ENCODE data around the gene TMEM54. TPM values are rescaled to one million over a fixed set of nuclear protein-coding genes. Genes with fewer than 3 reads are reported as not detected.

The TMEM54 gene
- total and polyA plus RNA-seq, 10 of the 15 experiments (the other 5 are each of a cell fraction or from before 2014, with no cell fraction given) = 0.07 to 0.94 (median 0.56) TPM; not detected in 1

DNA sequence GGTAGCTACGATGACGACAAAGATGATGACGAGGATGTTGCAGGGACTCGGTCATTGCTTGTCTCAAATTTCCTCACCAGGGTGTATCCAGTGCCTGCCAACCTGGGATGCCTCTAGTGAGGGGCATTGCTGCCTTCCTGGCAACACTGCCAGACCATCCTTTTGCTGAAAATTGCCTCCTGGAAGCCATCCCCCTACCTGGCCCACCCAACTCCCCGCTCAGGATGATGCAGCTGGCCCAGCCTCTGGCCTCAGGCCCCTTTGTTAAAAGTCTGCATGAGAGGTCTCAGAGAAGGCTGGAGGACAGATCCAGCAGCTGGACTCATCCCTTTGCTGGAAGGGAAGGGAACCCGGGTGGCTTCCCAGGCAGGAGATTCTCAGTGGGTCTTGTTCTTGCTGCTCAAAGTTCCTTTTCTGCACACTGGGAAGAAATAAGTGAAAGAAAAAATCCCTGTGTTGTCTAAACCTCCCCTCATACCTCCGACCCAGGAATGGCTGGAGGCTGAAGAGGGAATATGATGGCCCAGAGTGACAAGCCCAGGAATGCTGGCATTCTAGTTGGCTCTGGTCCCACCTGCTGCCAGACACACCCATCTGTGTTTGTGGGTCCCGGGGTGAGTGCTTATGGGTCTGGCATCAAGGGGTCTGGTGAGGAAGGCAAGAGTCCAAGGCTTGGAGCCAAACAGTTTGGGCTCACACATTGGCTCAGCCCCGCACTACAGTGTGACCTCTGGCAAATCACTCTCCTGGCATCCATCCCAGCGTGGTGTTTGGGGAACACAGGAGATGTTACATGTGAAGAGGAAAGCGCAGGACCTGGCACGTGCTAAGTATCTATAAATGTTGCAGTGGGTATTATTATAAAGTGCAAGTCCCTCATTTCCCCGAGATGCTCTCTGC, 23.7 kb downstream of the TMEM54 start (continued):
- TF ChIP-seq, protein P1, sequence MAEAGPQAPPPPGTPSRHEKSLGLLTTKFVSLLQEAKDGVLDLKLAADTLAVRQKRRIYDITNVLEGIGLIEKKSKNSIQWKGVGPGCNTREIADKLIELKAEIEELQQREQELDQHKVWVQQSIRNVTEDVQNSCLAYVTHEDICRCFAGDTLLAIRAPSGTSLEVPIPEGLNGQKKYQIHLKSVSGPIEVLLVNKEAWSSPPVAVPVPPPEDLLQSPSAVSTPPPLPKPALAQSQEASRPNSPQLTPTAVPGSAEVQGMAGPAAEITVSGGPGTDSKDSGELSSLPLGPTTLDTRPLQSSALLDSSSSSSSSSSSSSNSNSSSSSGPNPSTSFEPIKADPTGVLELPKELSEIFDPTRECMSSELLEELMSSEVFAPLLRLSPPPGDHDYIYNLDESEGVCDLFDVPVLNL (IDR thresholded peaks at IDR 0.05; ENCODE audit: low read depth, low read length) = no peak
- TF ChIP-seq, protein P2, sequence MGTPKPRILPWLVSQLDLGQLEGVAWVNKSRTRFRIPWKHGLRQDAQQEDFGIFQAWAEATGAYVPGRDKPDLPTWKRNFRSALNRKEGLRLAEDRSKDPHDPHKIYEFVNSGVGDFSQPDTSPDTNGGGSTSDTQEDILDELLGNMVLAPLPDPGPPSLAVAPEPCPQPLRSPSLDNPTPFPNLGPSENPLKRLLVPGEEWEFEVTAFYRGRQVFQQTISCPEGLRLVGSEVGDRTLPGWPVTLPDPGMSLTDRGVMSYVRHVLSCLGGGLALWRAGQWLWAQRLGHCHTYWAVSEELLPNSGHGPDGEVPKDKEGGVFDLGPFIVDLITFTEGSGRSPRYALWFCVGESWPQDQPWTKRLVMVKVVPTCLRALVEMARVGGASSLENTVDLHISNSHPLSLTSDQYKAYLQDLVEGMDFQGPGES (IDR thresholded peaks at IDR 0.05) = no peak

GRCh38 chr1:32876341-32877210, 24.6 kb downstream of the TMEM54 start:
- 0 out of 2 replicates have a peak overlapping the region, but pooled peaks have one; percentile 48 for H3K4me2 ChIP-seq (ENCODE audit: control insufficient read depth, insufficient read depth)
- no TSS peak for BruUV-seq (replicated peaks)
- TF ChIP-seq RBBP5 (conservative IDR thresholded peaks at IDR 0.05) (no peak), NR2C1 (IDR thresholded peaks at IDR 0.05) (no peak), RAD21 (IDR thresholded peaks at IDR 0.05; ENCODE audit: insufficient read depth, low read depth, low read length) (peak; percentile 51; the same call in 1 of the 2 replicates)
- TF ChIP-seq, protein P3, sequence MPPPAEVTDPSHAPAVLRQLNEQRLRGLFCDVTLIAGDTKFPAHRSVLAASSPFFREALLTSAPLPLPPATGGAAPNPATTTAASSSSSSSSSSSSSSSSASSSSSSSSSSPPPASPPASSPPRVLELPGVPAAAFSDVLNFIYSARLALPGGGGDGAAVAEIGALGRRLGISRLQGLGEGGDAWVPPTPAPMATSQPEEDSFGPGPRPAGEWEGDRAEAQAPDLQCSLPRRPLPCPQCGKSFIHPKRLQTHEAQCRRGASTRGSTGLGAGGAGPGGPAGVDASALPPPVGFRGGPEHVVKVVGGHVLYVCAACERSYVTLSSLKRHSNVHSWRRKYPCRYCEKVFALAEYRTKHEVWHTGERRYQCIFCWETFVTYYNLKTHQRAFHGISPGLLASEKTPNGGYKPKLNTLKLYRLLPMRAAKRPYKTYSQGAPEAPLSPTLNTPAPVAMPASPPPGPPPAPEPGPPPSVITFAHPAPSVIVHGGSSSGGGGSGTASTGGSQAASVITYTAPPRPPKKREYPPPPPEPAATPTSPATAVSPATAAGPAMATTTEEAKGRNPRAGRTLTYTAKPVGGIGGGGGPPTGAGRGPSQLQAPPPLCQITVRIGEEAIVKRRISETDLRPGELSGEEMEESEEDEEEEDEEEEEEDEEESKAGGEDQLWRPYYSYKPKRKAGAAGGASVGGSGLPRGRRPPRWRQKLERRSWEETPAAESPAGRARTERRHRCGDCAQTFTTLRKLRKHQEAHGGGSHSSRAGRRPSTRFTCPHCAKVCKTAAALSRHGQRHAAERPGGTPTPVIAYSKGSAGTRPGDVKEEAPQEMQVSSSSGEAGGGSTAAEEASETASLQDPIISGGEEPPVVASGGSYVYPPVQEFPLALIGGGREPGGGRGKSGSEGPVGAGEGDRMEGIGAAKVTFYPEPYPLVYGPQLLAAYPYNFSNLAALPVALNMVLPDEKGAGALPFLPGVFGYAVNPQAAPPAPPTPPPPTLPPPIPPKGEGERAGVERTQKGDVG (CRISPR knock-in tag; IDR thresholded peaks at IDR 0.05) = no peak
- TF ChIP-seq, protein P4, sequence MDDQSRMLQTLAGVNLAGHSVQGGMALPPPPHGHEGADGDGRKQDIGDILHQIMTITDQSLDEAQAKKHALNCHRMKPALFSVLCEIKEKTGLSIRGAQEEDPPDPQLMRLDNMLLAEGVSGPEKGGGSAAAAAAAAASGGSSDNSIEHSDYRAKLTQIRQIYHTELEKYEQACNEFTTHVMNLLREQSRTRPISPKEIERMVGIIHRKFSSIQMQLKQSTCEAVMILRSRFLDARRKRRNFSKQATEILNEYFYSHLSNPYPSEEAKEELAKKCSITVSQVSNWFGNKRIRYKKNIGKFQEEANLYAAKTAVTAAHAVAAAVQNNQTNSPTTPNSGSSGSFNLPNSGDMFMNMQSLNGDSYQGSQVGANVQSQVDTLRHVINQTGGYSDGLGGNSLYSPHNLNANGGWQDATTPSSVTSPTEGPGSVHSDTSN (IDR thresholded peaks at IDR 0.05; ENCODE audit: insufficient replicate concordance, low read depth, low read length) = no peak

More at GRCh38 chr1:32876341-32877210, 24.6 kb downstream of the TMEM54 start:
- Histone ChIP-seq H3K79me2 (ENCODE audit: control insufficient read depth, insufficient read depth, low read length) (no peaks in the 10 kb centered on the region), H3K36me3 (ENCODE audit: control insufficient read depth in 2 of 2, insufficient read depth in 2 of 2, low read length in 1 of 2) (no peaks in the 10 kb centered on the region), H3K27me3 (replicated peaks in 1 of 2; ENCODE audit: control insufficient read depth in 2 of 2, insufficient read depth in 2 of 2, low read length in 1 of 2) (peaks cover 5% of the 10 kb centered on the region in 2 experiments; a peak in 2 of 4 replicates), H3K9me3 (replicated peaks; ENCODE audit: control insufficient read depth, insufficient read depth, low read length) (no peaks in the 10 kb centered on the region), H3K9ac (ENCODE audit: control insufficient read depth, insufficient read depth, low read length) (no peak overlapping the region), H3K4me3 (no peak overlapping the region), H4K20me1 (ENCODE audit: control insufficient read depth, insufficient read depth) (no peaks in the 10 kb centered on the region), H2AFZ (ENCODE audit: control insufficient read depth, low read depth, low read length) (peak overlapping the region; percentile 47; the same call in 1 of the 2 replicates), H3K4me1 (ENCODE audit: control insufficient read depth, insufficient read depth, low read length) (peaks cover 10% of the 10 kb centered on the region), H3K27ac (ENCODE audit: control insufficient read depth, insufficient read depth) (no peak overlapping the region)
- ChIA-PET RAD21 (ENCODE audit: unreplicated experiment) (interaction anchor here (0.6 to 3.1 kb wide), 11 partner anchors 16 to 356 kb away, joined by 3 to 17 read pairs (median 3); partner anchors contain the start of gene AZIN2), SMC1A (ENCODE audit: uncharacterized antibody, unreplicated experiment) (interaction anchor here (0.6 to 3.5 kb wide), 16 partner anchors 9 to 356 kb away, joined by 3 to 16 read pairs (median 4); no protein-coding TSS in a partner anchor), CTCF (interaction anchor here (0.6 to 3.5 kb wide), 38 partner anchors 11 to 358 kb away, joined by 3 to 57 read pairs (median 5); partner anchors contain the start of genes AZIN2 and TRIM62), POLR2A (interaction anchor here (0.6 to 0.9 kb wide), 5 partner anchors 14 to 578 kb away, joined by 3 read pairs; no protein-coding TSS in a partner anchor)
- WGBS (ENCODE audit: insufficient coverage, insufficient replicate concordance, low lambda C conversion rate, missing lambda C conversion rate) = 20% methylated on average over 16 of the region's 16 CpGs
- FAIRE-seq (peak; percentile 59), DNase-seq (ENCODE audit: low read depth, low spot score) (no peak), ATAC-seq (peak; percentile 90)
- intact Hi-C loops (cut with micrococcal nuclease; ENCODE audit: unreplicated experiment) (loop anchor here (1.0 to 10.0 kb wide), 2 partner anchors 210 to 352 kb away; no protein-coding TSS in a partner anchor), in situ Hi-C loops (cut with MboI) (no loop called here)

All from GM12878 (cell line).